H1 (cell line): Measurements from ENCODE around the gene BLVRA. TPM values are rescaled to one million over a fixed set of nuclear protein-coding genes. Genes with fewer than 3 reads are reported as not detected.

Experiments used
- CTCF ChIA-PET: fragments of 300-600 bp; sonication (Branson Sonifier 250); formaldehyde crosslinking; loops from one replicate; lab custom pipeline; 2021; ENCODE audit not compliant: partially characterized antibody; lab: Charles Lee
- POLR2A ChIA-PET: fragments of 300-600 bp; sonication (Branson Sonifier 250); formaldehyde crosslinking; loops from one replicate; lab custom pipeline; 2021; ENCODE audit warnings: inconsistent platforms; ENCODE audit not compliant: partially characterized antibody; lab: Charles Lee
- DNase-seq, 2 experiments: peaks; one replicate each; pipeline versions ENCODE4 v3.0.0 to v3.0.0-alpha.2; 2010 to 2022; ENCODE audit warnings: low spot score in 2 of 2, low read depth in 1 of 2, mixed read lengths in 1 of 2
- FAIRE-seq: peaks from 2 replicates; lab custom pipeline; 2011; peaks lifted over from hg19 to GRCh38; lab: Jason Lieb, UNC
- H2AFZ ChIP-seq: 2 replicates; pipeline ENCODE4 v1.8.1; 2012; ENCODE audit warnings: low read length, inconsistent platforms
- H2AK5ac ChIP-seq: 2 replicates; pipeline ENCODE4 v1.6.1; 2013; ENCODE audit warnings: low read depth, low read length
- H2BK120ac ChIP-seq: replicated peaks from 2 replicates; pipeline ENCODE3; 2013; ENCODE audit warnings: low read depth, low read length, inconsistent platforms
- H2BK12ac ChIP-seq: 2 replicates; pipeline ENCODE4 v1.6.1; 2013; ENCODE audit warnings: low read depth, low read length
- H2BK15ac ChIP-seq: 2 replicates; pipeline ENCODE4 v1.6.1; 2013; ENCODE audit warnings: low read length
- H2BK20ac ChIP-seq: 2 replicates; pipeline ENCODE4 v1.6.1; 2013; ENCODE audit warnings: low read length
- H2BK5ac ChIP-seq: 2 replicates; pipeline ENCODE4 v1.6.1; 2013; ENCODE audit warnings: low read depth, low read length
- H3K14ac ChIP-seq: 2 replicates; pipeline ENCODE4 v1.6.1; 2013; ENCODE audit warnings: inconsistent platforms; ENCODE audit not compliant: insufficient read length
- H3K18ac ChIP-seq: 2 replicates; pipeline ENCODE4 v1.6.1; 2013; ENCODE audit warnings: low read length; ENCODE audit errors: extremely low read depth
- H3K23ac ChIP-seq: 2 replicates; pipeline ENCODE4 v1.6.1; 2013; ENCODE audit warnings: inconsistent platforms; ENCODE audit not compliant: insufficient read length
- H3K23me2 ChIP-seq: 2 replicates; pipeline ENCODE4 v1.6.1; 2013; ENCODE audit warnings: low read depth, low read length
- H3K27ac ChIP-seq: 2 replicates; pipeline ENCODE4 v1.6.1; 2011; ENCODE audit warnings: low read depth, low read length, inconsistent platforms
- H3K27me3 ChIP-seq, 4 experiments: replicated peaks in 1 of 4; 1 replicate in 1 of 4; 2 replicates in 3 of 4; pipeline versions ENCODE4 v1.6.1 to v1.8.1; 2011 to 2013; ENCODE audit warnings: low read length in 3 of 4, mild to moderate bottlenecking in 3 of 4, inconsistent platforms in 2 of 4, mixed read lengths in 2 of 4, moderate library complexity in 1 of 4; ENCODE audit not compliant: control insufficient read depth in 3 of 4, insufficient read depth in 3 of 4; ENCODE audit errors: extremely low read depth in 1 of 4
- H3K36me3 ChIP-seq, 4 experiments: 2 replicates each; pipeline versions ENCODE4 v1.6.1 to v1.8.1; 2011 to 2013; ENCODE audit warnings: mild to moderate bottlenecking in 4 of 4, low read length in 3 of 4, moderate library complexity in 2 of 4, control low read depth in 1 of 4, inconsistent platforms in 1 of 4; ENCODE audit not compliant: insufficient read depth in 4 of 4, control insufficient read depth in 2 of 4
- H3K4ac ChIP-seq: replicated peaks from 2 replicates; pipeline ENCODE3; 2013; ENCODE audit warnings: low read length, low read depth, mixed read lengths, inconsistent platforms; ENCODE audit not compliant: insufficient read length
- H3K4me1 ChIP-seq, 4 experiments: replicated peaks in 1 of 4; 1 replicate in 1 of 4; 2 replicates in 3 of 4; pipeline versions ENCODE4 v1.6.1 to v1.8.1; 2011 to 2013; ENCODE audit warnings: low read length in 3 of 4, inconsistent platforms in 2 of 4, mixed read lengths in 1 of 4; ENCODE audit not compliant: insufficient read depth in 4 of 4, control insufficient read depth in 3 of 4
- H3K4me2 ChIP-seq, 2 experiments: 2 replicates each; pipeline versions ENCODE4 v1.6.1 to v1.8.1; 2011 to 2013; ENCODE audit warnings: low read depth in 2 of 2, low read length in 2 of 2, control low read depth in 1 of 2, inconsistent platforms in 1 of 2, mild to moderate bottlenecking in 1 of 2; ENCODE audit not compliant: insufficient read depth in 1 of 2
- H3K4me3 ChIP-seq, 4 experiments: fragments of 200-600, 300-600 bp in 1 of 4; sonication (generic), shearing (Covaris generic), sonication (Bioruptor Twin) in 1 of 4; 2 replicates each; pipeline versions ENCODE4 v1.5.1 to v1.8.1; 2011 to 2016; ENCODE audit warnings: low read length in 4 of 4, low read depth in 3 of 4, control low read depth in 2 of 4, inconsistent platforms in 2 of 4, mild to moderate bottlenecking in 2 of 4, mixed read lengths in 1 of 4, moderate library complexity in 1 of 4; ENCODE audit not compliant: insufficient read depth in 2 of 4; ENCODE audit errors: extremely low read depth in 1 of 4
- H3K56ac ChIP-seq: replicated peaks from 2 replicates; pipeline ENCODE3; 2013; ENCODE audit warnings: low read depth, mild to moderate bottlenecking, mixed read lengths, low read length, inconsistent platforms; ENCODE audit not compliant: insufficient read length
- H3K79me1 ChIP-seq: 2 replicates; pipeline ENCODE4 v1.6.1; 2013; ENCODE audit warnings: low read depth, low read length, control low read depth
- H3K79me2 ChIP-seq, 2 experiments: 2 replicates each; pipeline versions ENCODE4 v1.6.1 to v1.8.1; 2012 to 2013; ENCODE audit warnings: low read length in 2 of 2, mild to moderate bottlenecking in 2 of 2, inconsistent platforms in 1 of 2; ENCODE audit not compliant: insufficient read depth in 2 of 2, control insufficient read depth in 1 of 2
- H3K9ac ChIP-seq, 4 experiments: replicated peaks in 1 of 4; 1 replicate in 1 of 4; 2 replicates in 3 of 4; pipeline versions ENCODE4 v1.6.1 to v1.8.1; 2011 to 2013; ENCODE audit warnings: low read depth in 3 of 4, low read length in 3 of 4, control low read depth in 2 of 4, mild to moderate bottlenecking in 2 of 4, moderate library complexity in 2 of 4, inconsistent platforms in 1 of 4; ENCODE audit errors: extremely low read depth in 1 of 4
- H3K9me3 ChIP-seq, 2 experiments: 2 replicates each; pipeline versions ENCODE4 v1.6.1 to v1.8.1; 2012 to 2013; ENCODE audit warnings: mild to moderate bottlenecking in 2 of 2, moderate library complexity in 2 of 2, control low read depth in 1 of 2, inconsistent platforms in 1 of 2, low read depth in 1 of 2, low read length in 1 of 2, mixed read lengths in 1 of 2; ENCODE audit not compliant: insufficient read depth in 2 of 2
- H4K20me1 ChIP-seq, 2 experiments: replicated peaks in 1 of 2; 2 replicates each; pipeline versions ENCODE3 to v1.8.1; 2011 to 2013; ENCODE audit warnings: inconsistent platforms in 2 of 2, low read length in 2 of 2, mild to moderate bottlenecking in 1 of 2; ENCODE audit not compliant: insufficient read depth in 2 of 2, control insufficient read depth in 1 of 2
- H4K5ac ChIP-seq: 2 replicates; pipeline ENCODE4 v1.6.1; 2013; ENCODE audit warnings: low read length, low read depth, mixed read lengths, inconsistent platforms; ENCODE audit not compliant: insufficient read length
- H4K8ac ChIP-seq: 2 replicates; pipeline ENCODE4 v1.8.0; 2013; ENCODE audit warnings: mild to moderate bottlenecking, moderate library complexity, low read length, inconsistent platforms; ENCODE audit not compliant: insufficient read depth; ENCODE audit errors: extremely low read depth
- H4K91ac ChIP-seq: replicated peaks from 2 replicates; pipeline ENCODE3; 2013; ENCODE audit warnings: low read length, mixed read lengths, inconsistent platforms; ENCODE audit not compliant: insufficient read length
- CREB1 ChIP-seq: IDR thresholded peaks from 2 replicates; pipeline ENCODE4 v1.6.1; 2012; ENCODE audit warnings: inconsistent platforms
- CTBP2 ChIP-seq: IDR thresholded peaks from 2 replicates; pipeline ENCODE4 v1.7.0; 2011; ENCODE audit warnings: borderline replicate concordance, mild to moderate bottlenecking, moderate library complexity, mixed read lengths, low read length; ENCODE audit not compliant: insufficient read depth, insufficient read length
- EZH2 ChIP-seq: fragments of 200-600 bp; sonication (generic); IDR thresholded peaks from 2 replicates; pipeline ENCODE4 v1.7.1; 2012; ENCODE audit warnings: low read depth, mild to moderate bottlenecking, moderate library complexity, low read length, inconsistent platforms; ENCODE audit not compliant: severe bottlenecking
- MAFK ChIP-seq: IDR thresholded peaks from 2 replicates; pipeline ENCODE4 v1.6.1; 2012; ENCODE audit warnings: low read depth, mild to moderate bottlenecking, improper control_type of control experiment, low read length
- RFX5 ChIP-seq: IDR thresholded peaks from 2 replicates; pipeline ENCODE4 v1.6.1; 2011; ENCODE audit warnings: low read depth, low read length, improper control_type of control experiment, borderline replicate concordance
- RNF2 ChIP-seq: fragments of 200-900, 300-1000 bp; sonication (generic); IDR thresholded peaks from 2 replicates; pipeline ENCODE4 v1.7.1; 2016; ENCODE audit warnings: borderline replicate concordance, low read depth, mild to moderate bottlenecking, antibody characterized with exemption, low read length; ENCODE audit not compliant: poor library complexity, severe bottlenecking; ENCODE audit errors: missing control alignments
- SIRT6 ChIP-seq: IDR thresholded peaks from one replicate; pipeline ENCODE4 v1.7.1; 2012; ENCODE audit warnings: low read length, inconsistent platforms
- SP2 ChIP-seq: IDR thresholded peaks from 2 replicates; pipeline ENCODE4 v1.6.1; 2012; ENCODE audit warnings: mild to moderate bottlenecking, low read length, inconsistent platforms
- TAF1 ChIP-seq: IDR thresholded peaks from 2 replicates; pipeline ENCODE4 v1.6.1; 2011; ENCODE audit warnings: mild to moderate bottlenecking, low read depth, low read length
- TAF7 ChIP-seq: optimal IDR thresholded peaks from 2 replicates; pipeline ENCODE3; 2011; ENCODE audit warnings: low read depth, mild to moderate bottlenecking, inconsistent platforms, low read length, moderate library complexity, borderline replicate concordance
- TBP ChIP-seq: IDR thresholded peaks from 2 replicates; pipeline ENCODE4 v1.6.1; 2011; ENCODE audit warnings: low read depth, low read length, improper control_type of control experiment
- TEAD4 ChIP-seq: IDR thresholded peaks from 2 replicates; pipeline ENCODE4 v1.6.1; 2012; ENCODE audit warnings: low read depth, low read length, inconsistent platforms, mixed read lengths
- ZNF274 ChIP-seq: IDR thresholded peaks from 2 replicates; pipeline ENCODE4 v1.7.0; 2012; ENCODE audit warnings: low read length, borderline replicate concordance; ENCODE audit errors: extremely low read depth
- WGBS, 2 experiments: shearing (Covaris generic) in 1 of 2; methylation state at CpG; one replicate each; pipeline versions ENCODE4 v1.1.6 to v1.1.7; 2013 to 2015; ENCODE audit warnings: low lambda C conversion rate in 2 of 2, mixed read lengths in 2 of 2, inconsistent platforms in 1 of 2, low coverage in 1 of 2, missing lambda C conversion rate in 1 of 2; ENCODE audit not compliant: insufficient replicate concordance in 2 of 2, insufficient coverage in 1 of 2, insufficient read length in 1 of 2; ENCODE audit errors: extremely low coverage in 1 of 2, missing lambda C conversion rate in 1 of 2; 5-methylcytosine and 5-hydroxymethylcytosine counted together
- polyA plus RNA-seq, 7 experiments: library from polyadenylated mRNA; depleted of rRNA in 3 of 7; stranded (reverse) in 5 of 7; unstranded in 2 of 7; fragments of >200 nt in 5 of 7; fragments of 200-250 nt in 2 of 7; gene quantifications; 1 replicate in 5 of 7; 2 replicates in 1 of 7; 4 replicates in 1 of 7; pipeline versions ENCODE4 v1.2.1 to v1.2.3, GENCODE V29; 2011 to 2013; ENCODE audit warnings: missing spikeins in 2 of 7, mixed read lengths in 2 of 7
- total RNA-seq: library from RNA; stranded (reverse); fragmentation: NEBNext Ultra II Directional; extraction: Animal tissue kit (Norgen Biotek cat#: 25700); gene quantifications from 2 replicates; pipeline ENCODE4 v1.2.1, GENCODE V29; 2021
- TF ChIP-seq, protein P1 (sequence below): IDR thresholded peaks from 2 replicates; pipeline ENCODE4 v1.6.1; 2012; ENCODE audit warnings: inconsistent platforms

The BLVRA gene
- total and polyA plus RNA-seq, 2 of the 8 experiments (the other 6 are each of a cell fraction or from before 2014, with no cell fraction given): 16.1 to 37.1 TPM

DNA sequence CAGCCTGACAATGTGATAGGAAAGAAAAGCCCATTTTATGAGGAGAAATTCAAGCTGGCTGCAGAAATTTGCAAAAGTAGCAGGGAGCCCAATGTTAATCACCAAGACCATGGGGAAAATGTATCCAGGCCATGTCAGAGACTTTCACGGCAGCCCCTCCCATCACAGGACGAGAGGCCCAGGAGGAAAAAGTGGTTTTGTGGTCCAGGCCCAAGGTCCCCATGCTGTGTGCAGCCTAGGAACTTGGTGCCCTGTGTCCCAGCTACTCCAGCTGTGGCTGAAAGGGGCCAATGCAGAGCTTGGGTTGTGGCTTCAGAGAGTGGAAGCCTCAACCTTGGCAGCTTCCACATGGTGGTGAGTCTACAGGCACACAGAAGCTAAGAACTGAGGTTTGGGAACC, 41.9 kb upstream of the BLVRA start:
- Histone ChIP-seq H3K9me3 (peaks cover 7 to 9% of the 10 kb centered on the region in 2 experiments; a peak in 2 of 4 replicates), H4K8ac (no peak overlapping the region), H2AFZ (no peak overlapping the region), H3K4ac (no peak overlapping the region), H4K20me1 (peaks cover 0 to 2% of the 10 kb centered on the region in 2 experiments), H2BK12ac (no peak overlapping the region), H4K5ac (no peak overlapping the region), H3K27ac (no peak overlapping the region), H3K23ac (no peak overlapping the region)
- 86% methylated on average over 2 of the region's 2 CpGs; no CpG with 5 or more reads in 1 of the 2 experiments for WGBS, 2 experiments
- TF ChIP-seq EZH2: no peak
- TF ChIP-seq TEAD4: no peak
- no peak for TF ChIP-seq MAFK
- no peak for TF ChIP-seq TBP
- TF ChIP-seq TAF1: no peak
- TF ChIP-seq RFX5: no peak
- TF ChIP-seq, protein P1, sequence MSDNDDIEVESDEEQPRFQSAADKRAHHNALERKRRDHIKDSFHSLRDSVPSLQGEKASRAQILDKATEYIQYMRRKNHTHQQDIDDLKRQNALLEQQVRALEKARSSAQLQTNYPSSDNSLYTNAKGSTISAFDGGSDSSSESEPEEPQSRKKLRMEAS: no peak
- no peak for TF ChIP-seq SIRT6
- TF ChIP-seq TAF7: no peak
- no peak for TF ChIP-seq SP2
- TF ChIP-seq CREB1: no peak
- TF ChIP-seq CTBP2: no peak
- TF ChIP-seq RNF2: no peak
- no peak for TF ChIP-seq ZNF274
- TF ChIP-seq, all 59 proteins: peak for 0
- no peaks in the 10 kb centered on the region for H3K23me2 ChIP-seq
- peaks cover 0 to 2% (median under 1%) of the 10 kb centered on the region in 4 experiments; a peak in 1 of 7 replicates for H3K4me1 ChIP-seq
- ChIA-PET POLR2A (interaction anchor here (3.7 kb wide), 1 partner anchor 13 kb away, joined by 9 read pairs; the partner anchor contains the start of gene COA1), CTCF (interaction anchor here (1.2 kb wide), 1 partner anchor 134 kb away, joined by 4 read pairs; the partner anchor contains the start of gene STK17A)
- H2AK5ac ChIP-seq: no peak overlapping the region
- H3K27me3 ChIP-seq: no peaks in the 10 kb centered on the region
- no peak overlapping the region for H2BK5ac ChIP-seq
- H4K91ac ChIP-seq: no peak overlapping the region
- no peak for DNase-seq
- no peak overlapping the region for H3K9ac ChIP-seq
- no peak overlapping the region for H3K18ac ChIP-seq
- no peak overlapping the region for H2BK20ac ChIP-seq
- no peak for FAIRE-seq
- no peak overlapping the region for H2BK15ac ChIP-seq
- peaks cover 24 to 97% of the 10 kb centered on the region in 2 experiments for H3K79me2 ChIP-seq
- H3K56ac ChIP-seq: no peak overlapping the region
- no peak overlapping the region for H2BK120ac ChIP-seq
- no peak overlapping the region for H3K4me2 ChIP-seq
- H3K14ac ChIP-seq: no peak overlapping the region
- no peak overlapping the region for H3K4me3 ChIP-seq
- H3K79me1 ChIP-seq: peaks cover 4% of the 10 kb centered on the region; the same call in 1 of the 2 replicates
- H3K36me3 ChIP-seq: peaks cover 0 to 3% (median 2%) of the 10 kb centered on the region in 4 experiments; a peak in 1 of 8 replicates
